ENCODE results near the gene C1QC.

C1QC gene

DNA sequence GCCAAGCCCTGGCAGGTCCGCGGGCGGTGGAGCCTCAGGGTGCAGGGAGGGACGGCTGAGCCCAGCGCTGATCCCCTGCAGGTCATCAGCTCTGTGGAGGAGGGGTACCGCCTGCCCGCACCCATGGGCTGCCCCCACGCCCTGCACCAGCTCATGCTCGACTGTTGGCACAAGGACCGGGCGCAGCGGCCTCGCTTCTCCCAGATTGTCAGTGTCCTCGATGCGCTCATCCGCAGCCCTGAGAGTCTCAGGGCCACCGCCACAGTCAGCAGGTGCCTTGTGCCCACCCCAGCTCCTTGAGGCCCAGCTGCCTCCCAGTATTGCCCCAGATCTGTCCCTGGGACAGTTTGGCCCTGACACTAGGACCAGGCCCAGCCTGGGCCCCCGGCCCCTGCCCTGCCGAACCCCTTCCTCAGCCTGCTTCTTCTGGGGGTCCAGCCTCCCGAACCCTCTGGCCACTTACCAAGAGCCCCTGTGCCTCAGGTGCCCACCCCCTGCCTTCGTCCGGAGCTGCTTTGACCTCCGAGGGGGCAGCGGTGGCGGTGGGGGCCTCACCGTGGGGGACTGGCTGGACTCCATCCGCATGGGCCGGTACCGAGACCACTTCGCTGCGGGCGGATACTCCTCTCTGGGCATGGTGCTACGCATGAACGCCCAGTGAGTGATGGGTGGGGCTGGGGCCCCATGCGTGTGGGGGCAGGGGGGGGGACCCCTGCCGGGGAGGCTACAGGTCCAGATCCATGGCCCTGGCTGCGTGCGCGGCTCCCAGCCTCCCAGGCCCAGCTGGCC is 42.4 kb upstream of the C1QC start:
- TF ChIP-seq, protein P1, sequence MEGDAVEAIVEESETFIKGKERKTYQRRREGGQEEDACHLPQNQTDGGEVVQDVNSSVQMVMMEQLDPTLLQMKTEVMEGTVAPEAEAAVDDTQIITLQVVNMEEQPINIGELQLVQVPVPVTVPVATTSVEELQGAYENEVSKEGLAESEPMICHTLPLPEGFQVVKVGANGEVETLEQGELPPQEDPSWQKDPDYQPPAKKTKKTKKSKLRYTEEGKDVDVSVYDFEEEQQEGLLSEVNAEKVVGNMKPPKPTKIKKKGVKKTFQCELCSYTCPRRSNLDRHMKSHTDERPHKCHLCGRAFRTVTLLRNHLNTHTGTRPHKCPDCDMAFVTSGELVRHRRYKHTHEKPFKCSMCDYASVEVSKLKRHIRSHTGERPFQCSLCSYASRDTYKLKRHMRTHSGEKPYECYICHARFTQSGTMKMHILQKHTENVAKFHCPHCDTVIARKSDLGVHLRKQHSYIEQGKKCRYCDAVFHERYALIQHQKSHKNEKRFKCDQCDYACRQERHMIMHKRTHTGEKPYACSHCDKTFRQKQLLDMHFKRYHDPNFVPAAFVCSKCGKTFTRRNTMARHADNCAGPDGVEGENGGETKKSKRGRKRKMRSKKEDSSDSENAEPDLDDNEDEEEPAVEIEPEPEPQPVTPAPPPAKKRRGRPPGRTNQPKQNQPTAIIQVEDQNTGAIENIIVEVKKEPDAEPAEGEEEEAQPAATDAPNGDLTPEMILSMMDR (IDR thresholded peaks at IDR 0.05) = no peak

- TF ChIP-seq, protein P1 (IDR thresholded peaks at IDR 0.05) = no peak
These were observed 41.8 kb upstream of the C1QC start for GRCh38 chr1:22601610-22602009.

DNA sequence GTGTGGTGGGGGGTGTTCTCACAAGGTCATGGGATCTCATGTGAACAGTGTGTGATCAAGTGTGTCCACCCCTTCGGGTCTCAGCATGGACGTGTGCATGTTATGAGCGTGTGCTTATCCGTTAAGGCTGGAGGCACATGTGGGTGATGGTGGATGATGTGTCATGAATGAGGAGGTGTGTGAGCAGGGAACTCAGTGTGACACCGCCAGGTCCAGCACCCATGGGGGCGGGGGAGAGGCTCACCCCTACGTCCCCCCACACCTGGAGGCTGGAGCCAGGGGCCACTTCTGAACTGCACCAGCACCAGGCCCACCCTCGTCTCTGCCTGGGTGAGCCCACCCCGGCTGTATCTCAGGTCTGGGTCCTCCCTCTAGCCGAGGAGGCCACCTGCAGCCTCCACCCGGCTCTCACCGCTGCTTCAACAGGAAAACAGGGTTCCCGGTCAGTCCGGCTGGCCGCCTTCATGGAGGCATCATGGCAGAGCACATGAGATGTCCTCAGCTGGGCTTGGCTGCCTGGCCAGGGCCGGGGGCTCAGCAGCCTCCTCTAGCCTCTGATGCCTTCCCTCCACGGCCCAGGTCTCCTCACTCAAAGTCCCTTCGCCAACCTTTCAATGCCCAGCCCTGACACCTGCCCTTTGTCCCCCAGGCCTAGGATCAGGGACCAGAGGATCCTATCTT is 41.2 kb upstream of the C1QC start:
- TF ChIP-seq, protein P1 (IDR thresholded peaks at IDR 0.05) = no peak

DNA sequence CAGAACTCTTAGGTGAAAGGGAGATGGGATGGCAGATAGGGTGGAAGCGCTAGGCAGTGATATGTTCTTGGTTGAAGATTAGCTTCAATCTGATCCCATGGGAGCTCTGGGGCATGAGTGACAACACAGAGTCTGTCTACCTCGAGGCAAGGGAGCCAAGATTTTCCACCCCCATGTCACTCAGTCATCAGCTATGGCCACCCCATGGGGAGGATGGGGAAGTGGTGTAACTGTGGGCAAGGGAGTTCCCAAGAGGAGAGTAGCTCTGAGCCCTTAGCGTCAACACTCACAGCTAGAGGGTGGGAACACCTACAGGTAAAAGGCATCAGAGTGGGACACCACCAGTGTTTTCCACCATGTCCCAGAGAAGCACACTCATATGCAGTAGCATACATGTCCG is 37.3 kb upstream of the C1QC start:
- TF ChIP-seq, protein P1 (IDR thresholded peaks at IDR 0.05) = no peak

DNA sequence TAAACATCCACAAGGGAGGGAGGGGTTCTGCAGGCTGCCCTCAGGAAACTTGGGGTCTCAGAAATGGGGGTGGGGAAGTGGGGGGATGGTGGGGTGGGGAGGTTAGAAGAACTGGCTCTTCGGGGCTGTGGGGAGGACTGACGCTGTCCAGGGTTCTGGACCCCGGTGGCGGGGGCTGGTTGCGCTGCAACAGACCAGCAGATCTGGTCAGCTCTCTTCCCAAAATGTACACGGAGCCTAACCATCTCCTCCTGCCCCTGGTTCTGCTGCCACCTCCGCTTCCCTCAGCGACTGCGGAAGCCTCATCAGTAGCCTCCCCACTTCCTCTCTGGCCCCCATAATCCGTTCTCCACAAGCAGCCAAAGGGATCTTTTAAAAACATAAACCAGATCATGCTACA is 36.3 kb upstream of the C1QC start:
- TF ChIP-seq, protein P1 (IDR thresholded peaks at IDR 0.05) = no peak

DNA sequence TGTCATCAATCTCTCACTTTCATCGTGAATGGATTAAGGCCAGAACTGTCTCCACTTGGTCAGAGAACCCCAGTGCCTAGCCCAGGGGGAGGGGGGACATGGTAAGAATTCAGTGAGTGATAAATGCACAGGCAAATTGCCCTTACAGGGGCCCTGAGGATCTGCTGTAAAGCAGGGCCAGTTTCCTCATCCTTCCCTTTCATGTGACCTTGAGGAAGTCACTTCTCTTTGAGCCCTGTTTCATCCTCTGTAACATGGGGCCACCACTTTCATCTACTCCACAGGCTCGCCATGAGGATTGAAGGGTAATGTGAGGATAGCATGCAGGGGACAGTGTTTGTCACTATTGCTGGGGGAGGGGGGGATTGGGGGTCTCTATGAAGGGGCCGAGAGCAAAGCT is 35.1 kb upstream of the C1QC start:
- TF ChIP-seq, protein P1 (IDR thresholded peaks at IDR 0.05) = no peak

DNA sequence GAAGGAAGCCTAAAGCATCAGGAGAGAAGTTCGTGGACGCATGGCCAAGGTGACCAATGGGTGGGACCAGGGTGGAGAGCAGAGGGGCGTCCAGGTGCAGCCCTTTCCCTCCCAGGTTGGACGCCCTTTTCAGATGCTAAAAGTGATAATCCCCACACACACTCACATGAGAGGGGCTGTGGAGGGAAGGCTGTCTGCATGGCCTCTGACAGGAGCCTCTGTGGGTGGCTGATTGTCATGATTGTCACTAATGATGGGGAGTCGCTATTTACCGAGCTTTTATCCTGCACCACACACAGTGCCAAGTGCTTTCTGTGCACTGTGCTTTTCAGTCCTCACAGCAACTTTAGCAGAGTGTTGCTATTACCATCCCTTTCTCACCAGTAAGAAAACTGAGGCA is 34.1 kb upstream of the C1QC start:
- TF ChIP-seq, protein P1 (IDR thresholded peaks at IDR 0.05) = no peak
